Right renal cortex interstitium (tissue), 3 donors: ENCODE data around the gene DRC1. TPM values are rescaled to one million over a fixed set of nuclear protein-coding genes. Genes with fewer than 3 reads are reported as not detected.

Source experiments
- DNase-seq, 3 donors: peaks; one replicate each; pipeline ENCODE4 v3.0.0-alpha.2; 2013; ENCODE audit warnings: low read depth in 3 of 3, low spot score in 2 of 3
- polyA plus RNA-seq, 3 donors: library from polyadenylated mRNA; unstranded; fragments of 120-200 nt; gene quantifications; one replicate each; pipeline ENCODE4 v1.2.1, GENCODE V29; 2013; ENCODE audit not compliant: insufficient read length in 3 of 3

The DRC1 gene
- polyA plus RNA-seq, 3 donors, result 3.4 to 3.9 (median 3.7) TPM

- no peak for DNase-seq
Measured at GRCh38 chr2:26442301-26442700, 40.6 kb downstream of the DRC1 start.

- DNase-seq, result no peak
Measured at GRCh38 chr2:26442707-26443106, 41.0 kb downstream of the DRC1 start.

- DNase-seq, result no peak
Measured at GRCh38 chr2:26444236-26444635, 42.5 kb downstream of the DRC1 start.

- no peak for DNase-seq
Measured at GRCh38 chr2:26448651-26449050, 46.9 kb downstream of the DRC1 start.

- no peak for DNase-seq
Measured at GRCh38 chr2:26449278-26450030, 47.7 kb downstream of the DRC1 start.

GRCh38 chr2:26450031-26450635, 48.4 kb downstream of the DRC1 start:
- DNase-seq, result no peak

GRCh38 chr2:26451700-26452099, 50.0 kb downstream of the DRC1 start:
- no peak for DNase-seq

- DNase-seq, result no peak
Measured at GRCh38 chr2:26453421-26454329, 52.0 kb downstream of the DRC1 start.

GRCh38 chr2:26454561-26455001, 52.9 kb downstream of the DRC1 start:
- no peak for DNase-seq

- DNase-seq, result no peak
Measured at GRCh38 chr2:26455037-26455669, 53.4 kb downstream of the DRC1 start.

GRCh38 chr2:26455670-26456439, 54.1 kb downstream of the DRC1 start:
- no peak for DNase-seq

GRCh38 chr2:26456440-26457250, 54.9 kb downstream of the DRC1 start:
- no peak for DNase-seq

- DNase-seq, result no peak
Measured at GRCh38 chr2:26457251-26457666, 55.5 kb downstream of the DRC1 start.

- no peak for DNase-seq
Measured at GRCh38 chr2:26457695-26458364, 56.1 kb downstream of the DRC1 start.

GRCh38 chr2:26458365-26459042, 56.8 kb downstream of the DRC1 start:
- DNase-seq, result no peak

- no peak for DNase-seq
Measured at GRCh38 chr2:26459991-26460612, 58.4 kb downstream of the DRC1 start.

- DNase-seq, result no peak
Measured at GRCh38 chr2:26460613-26461031, 58.9 kb downstream of the DRC1 start.

- DNase-seq, result no peak
Measured at GRCh38 chr2:26461601-26462023, 59.9 kb downstream of the DRC1 start.
